Fibroblast of villous mesenchyme (primary cell): ENCODE data around the gene FOXF1. TPM values are rescaled to one million over a fixed set of nuclear protein-coding genes. Genes with fewer than 3 reads are reported as not detected.

Source experiments
- DNase-seq: peaks from one replicate; pipeline ENCODE4 v3.0.0-alpha.2; 2010; ENCODE audit warnings: low read depth
- H3K4me3 ChIP-seq: 2 replicates; pipeline ENCODE4 v1.5.1; 2011; ENCODE audit warnings: low read depth, mild to moderate bottlenecking, low read length
- total RNA-seq: library from RNA; depleted of rRNA; stranded (reverse); fragments of >200 nt; gene quantifications from 2 replicates; pipeline ENCODE4 v1.2.3, GENCODE V29; 2012
- TF ChIP-seq, protein P1 (sequence below): IDR thresholded peaks from 2 replicates; pipeline ENCODE4 v1.5.1; 2012; ENCODE audit warnings: low read depth, mild to moderate bottlenecking, low read length; ENCODE audit not compliant: insufficient read depth

Gene FOXF1
- total RNA-seq, 1 donor = 5.2 TPM

DNA sequence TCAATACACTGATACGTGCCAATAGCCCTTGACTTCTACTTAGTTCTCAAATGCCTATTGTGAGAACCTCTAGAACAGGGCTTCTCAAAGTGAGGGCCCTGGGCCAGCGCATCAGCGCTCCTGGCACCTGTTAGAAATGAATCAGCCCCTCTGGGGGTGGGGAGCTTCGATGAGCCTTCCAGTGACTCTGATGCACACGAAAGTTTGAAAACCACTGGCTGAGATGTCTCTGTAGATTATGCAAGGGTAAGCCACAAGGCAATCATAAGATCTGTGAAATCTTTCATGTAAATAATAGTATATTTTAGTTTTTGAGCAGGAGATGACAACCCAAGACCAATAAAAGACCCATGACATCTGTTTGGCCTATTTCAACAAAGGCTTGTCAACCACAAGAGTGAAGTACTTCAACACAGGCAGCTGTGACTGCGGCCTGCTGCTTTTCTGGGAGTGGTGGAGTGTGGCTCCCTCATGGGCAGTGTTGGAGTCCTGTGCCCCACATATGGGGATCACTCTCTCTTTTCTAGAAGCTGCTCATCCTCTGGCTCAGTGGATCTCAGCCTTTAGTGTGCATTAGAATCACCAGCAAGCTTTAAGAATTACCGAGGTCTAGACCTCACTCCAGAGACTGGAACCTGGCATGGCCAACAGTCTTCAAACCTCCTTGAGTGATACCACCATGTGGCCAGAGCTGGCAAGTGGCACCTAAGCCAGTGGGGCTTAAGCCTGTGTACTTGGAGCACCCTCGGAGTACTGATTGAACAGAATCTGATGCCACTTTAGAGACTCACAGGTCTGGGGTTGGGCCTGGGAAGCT is 39.0 kb downstream of the FOXF1 start:
- no peak for DNase-seq
- TF ChIP-seq, protein P1, sequence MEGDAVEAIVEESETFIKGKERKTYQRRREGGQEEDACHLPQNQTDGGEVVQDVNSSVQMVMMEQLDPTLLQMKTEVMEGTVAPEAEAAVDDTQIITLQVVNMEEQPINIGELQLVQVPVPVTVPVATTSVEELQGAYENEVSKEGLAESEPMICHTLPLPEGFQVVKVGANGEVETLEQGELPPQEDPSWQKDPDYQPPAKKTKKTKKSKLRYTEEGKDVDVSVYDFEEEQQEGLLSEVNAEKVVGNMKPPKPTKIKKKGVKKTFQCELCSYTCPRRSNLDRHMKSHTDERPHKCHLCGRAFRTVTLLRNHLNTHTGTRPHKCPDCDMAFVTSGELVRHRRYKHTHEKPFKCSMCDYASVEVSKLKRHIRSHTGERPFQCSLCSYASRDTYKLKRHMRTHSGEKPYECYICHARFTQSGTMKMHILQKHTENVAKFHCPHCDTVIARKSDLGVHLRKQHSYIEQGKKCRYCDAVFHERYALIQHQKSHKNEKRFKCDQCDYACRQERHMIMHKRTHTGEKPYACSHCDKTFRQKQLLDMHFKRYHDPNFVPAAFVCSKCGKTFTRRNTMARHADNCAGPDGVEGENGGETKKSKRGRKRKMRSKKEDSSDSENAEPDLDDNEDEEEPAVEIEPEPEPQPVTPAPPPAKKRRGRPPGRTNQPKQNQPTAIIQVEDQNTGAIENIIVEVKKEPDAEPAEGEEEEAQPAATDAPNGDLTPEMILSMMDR = no peak
- no peak overlapping the region for H3K4me3 ChIP-seq

DNA sequence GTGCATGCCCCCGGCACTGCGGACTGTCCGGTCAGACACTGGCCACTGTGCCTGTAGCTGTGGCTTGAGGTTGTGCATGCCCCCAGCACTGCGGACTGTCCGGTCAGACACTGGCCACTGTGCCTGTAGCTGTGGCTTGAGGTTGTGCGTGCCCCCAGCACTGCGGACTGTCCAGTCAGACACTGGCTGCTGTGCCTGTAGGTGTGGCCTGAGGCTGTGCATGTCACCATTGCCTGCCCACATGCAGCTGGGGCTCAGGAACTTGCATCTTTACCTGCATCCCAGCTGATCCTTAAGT is 39.5 kb downstream of the FOXF1 start:
- TF ChIP-seq, protein P1 = no peak
- DNase-seq = no peak
- H3K4me3 ChIP-seq = no peak overlapping the region

DNA sequence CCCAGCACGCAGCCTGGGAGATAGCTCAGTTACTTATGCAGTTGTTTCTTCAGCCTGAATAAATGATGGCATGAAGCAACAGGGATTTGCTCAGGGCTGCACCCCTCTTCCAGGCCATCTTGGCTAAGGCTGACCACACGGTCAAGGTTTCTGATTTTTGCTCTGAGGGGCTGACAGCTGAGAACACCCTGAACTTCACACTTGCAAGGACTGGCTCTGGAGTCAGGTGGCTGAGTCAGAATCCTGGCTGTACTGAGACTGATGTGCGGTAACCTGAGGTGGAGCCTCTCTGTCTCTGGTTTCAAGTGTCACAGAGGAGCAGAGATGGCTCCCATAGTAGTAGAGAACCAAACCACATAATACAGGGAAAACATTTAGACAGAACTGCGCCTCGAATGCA is 40.0 kb downstream of the FOXF1 start:
- no peak overlapping the region for H3K4me3 ChIP-seq
- no peak for DNase-seq
- TF ChIP-seq, protein P1 = no peak

DNA sequence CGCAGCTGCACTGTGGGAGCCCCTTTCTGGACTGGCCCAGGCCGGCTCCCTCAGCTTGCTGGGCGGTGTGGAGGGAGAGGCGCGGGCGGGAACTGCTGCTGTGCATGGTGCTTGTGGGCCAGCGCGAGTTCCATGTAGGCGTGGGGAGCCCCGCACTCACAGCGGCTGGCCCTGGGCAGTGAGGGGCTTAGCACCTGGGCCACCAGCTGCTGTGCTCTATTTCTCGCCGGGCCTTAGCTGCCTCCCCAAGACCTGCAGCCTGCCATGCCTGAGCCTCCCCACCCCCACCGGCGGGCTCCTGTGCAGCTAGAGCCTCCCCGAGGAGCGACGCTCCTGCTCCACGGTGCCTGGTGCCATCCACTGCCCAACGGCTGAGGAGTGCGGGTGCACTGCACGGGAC is 43.0 kb downstream of the FOXF1 start:
- no peak for DNase-seq
- TF ChIP-seq, protein P1 = no peak
- no peak overlapping the region for H3K4me3 ChIP-seq

DNA sequence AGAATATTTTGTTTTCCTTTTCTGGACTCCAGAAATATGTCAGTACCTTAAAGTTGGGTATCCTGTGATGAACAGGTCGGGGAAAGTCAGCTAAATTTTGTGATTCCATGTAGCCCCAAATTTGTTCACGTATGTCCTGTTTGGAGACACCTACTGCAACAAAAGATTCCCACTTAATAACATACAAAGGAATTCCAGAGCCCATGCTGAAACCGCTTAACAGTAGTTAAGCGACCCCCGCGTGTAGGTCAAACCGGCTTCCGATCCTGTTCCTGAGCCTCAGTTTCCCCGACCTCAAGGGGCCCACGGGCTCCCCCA is 44.2 kb downstream of the FOXF1 start:
- TF ChIP-seq, protein P1 = no peak
- peak overlapping the region; percentile 97 for H3K4me3 ChIP-seq
- DNase-seq = no peak

DNA sequence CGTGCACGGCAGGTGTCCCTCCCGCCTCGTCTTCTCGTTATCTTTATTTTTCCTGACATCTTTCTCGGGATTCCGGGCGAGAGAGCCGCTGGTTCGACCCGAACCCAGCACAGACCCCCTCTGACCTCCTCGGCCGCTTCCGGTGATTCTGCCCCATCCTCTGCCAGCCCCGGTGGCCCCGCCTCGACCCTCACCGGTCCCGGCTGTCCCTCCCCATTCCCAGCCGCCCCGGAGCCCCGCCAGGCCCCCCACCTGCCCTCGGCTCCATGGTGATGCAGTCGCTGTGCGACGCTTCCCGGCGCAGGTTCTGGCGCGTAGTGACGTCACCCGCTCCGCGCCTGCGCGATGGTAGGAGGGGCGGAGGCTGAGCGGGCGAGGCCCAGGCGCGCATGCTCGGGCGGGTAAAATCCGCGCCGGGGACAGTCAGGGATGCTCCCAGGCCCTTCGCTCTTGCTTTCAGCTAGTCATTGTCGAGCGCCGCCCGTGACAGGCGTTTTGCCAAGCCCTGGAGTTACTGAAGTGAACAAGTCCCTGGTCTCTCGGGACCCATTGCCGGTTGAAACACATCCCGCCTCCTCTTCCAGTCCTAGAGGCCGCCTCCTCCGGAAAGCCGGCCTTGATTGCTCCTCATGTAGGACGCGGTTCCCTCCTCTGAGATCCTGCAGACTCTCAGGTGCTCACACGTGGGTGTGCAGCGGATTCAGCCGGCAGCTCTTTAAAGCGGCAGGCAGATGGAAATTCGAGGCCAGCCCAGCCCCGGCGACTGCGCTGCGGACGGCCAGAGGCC is 44.8 kb downstream of the FOXF1 start, which contains the start of gene MTHFSD:
TSS of gene MTHFSD (minus strand) at position 319 of the 787 bp plus-strand sequence. CDS start at position 268, 51 bp downstream.
- TF ChIP-seq, protein P1 = no peak
- DNase-seq = peak; percentile 91
- peak within 1 kb of the TSS; percentile 97 for H3K4me3 ChIP-seq
